EL (cell line): ENCODE data around the gene PAX7.

Experiments
- DNase-seq: peaks from one replicate; pipeline ENCODE4 v3.0.0-alpha.2; 2016

The PAX7 gene

GRCh38 chr1:18711003-18711402 is 80.4 kb downstream of the PAX7 start:
- no peak for DNase-seq

DNA sequence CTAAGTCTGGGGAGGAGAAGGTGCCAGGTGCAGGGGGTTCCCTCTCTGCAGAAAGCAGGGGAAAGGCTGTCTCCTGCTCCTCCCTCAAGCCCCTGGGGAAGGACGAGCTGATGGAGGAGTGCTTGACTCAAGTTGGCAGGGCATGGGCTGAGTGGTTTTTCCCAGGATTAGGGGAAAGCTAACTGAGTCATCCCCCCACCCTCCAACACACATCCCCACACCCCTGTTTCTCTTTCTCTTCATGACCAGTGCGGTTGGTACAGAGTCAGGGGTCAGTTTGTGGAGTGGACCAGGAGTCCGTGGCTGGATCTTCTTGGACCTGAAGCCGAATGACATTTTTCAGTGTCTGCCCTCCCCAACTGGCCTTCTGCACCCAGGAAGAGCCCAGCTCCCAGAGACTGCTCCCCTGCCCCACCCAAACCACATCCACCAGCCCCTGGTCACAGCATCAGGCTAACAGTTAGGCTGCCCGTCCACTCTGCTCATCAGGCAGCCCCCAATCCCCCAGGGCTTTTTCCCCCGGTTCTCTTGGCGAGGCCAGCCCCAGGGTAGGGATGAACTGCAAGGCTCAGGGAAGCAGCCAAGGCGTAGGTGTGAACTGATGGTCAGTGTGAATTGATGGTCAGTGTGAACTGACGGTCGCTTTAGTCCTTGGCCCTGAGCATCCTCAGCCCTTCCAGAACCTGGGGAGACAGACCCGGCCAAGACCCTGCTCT is 81.0 kb downstream of the PAX7 start:
- DNase-seq: no peak

DNA sequence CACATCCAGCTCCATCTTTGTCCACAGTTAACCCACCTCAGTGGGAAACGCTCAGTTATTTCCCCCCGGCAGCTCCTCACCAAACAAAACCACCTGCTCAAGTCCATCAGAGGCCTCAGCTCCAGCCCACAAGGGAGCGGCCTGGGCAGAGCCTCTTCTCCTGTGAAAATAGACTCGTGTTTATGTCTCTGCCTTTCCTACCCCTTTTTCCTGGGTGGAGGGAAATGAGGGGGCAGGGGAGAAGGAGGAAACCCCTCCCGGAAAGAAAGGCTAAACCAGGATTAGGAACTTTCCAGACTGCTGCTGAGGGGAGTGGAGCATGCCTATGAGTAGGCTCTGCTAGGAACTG is 81.6 kb downstream of the PAX7 start:
- no peak for DNase-seq

- DNase-seq: no peak
These were observed 83.9 kb downstream of the PAX7 start for GRCh38 chr1:18714404-18715175.

DNA sequence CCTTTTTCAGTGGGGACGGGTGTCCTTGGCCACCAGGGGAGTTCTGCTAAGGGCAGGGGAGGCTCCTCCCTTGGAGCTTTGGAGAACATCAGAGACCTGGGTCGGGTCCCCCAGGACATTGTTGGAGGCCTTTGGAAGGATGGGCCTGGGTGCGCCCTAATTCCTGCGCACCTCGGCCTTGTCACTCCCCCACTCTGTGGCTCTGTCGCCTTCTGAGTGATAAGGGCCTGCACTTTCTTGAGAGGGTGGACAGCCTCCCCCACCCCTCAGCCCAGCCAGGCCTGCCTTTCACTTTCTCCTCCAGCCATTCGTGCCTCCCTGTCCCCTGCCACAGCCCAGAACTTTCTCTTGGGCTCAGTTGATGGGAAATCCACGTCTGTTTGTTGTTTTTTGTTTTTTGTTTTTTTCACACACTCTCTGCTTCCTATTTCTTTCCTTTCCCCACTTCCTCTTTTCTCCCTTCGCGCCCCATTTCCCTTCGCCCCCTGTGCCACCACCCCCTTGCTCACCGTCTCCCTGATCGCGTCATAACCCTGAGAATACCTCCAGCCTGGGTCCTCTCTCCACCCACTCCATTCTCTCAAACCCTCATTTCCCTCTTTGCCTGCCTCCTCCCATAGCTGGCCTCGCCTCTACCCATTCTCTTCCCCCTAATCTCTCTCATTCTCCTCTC is 85.6 kb downstream of the PAX7 start:
- DNase-seq: no peak

DNA sequence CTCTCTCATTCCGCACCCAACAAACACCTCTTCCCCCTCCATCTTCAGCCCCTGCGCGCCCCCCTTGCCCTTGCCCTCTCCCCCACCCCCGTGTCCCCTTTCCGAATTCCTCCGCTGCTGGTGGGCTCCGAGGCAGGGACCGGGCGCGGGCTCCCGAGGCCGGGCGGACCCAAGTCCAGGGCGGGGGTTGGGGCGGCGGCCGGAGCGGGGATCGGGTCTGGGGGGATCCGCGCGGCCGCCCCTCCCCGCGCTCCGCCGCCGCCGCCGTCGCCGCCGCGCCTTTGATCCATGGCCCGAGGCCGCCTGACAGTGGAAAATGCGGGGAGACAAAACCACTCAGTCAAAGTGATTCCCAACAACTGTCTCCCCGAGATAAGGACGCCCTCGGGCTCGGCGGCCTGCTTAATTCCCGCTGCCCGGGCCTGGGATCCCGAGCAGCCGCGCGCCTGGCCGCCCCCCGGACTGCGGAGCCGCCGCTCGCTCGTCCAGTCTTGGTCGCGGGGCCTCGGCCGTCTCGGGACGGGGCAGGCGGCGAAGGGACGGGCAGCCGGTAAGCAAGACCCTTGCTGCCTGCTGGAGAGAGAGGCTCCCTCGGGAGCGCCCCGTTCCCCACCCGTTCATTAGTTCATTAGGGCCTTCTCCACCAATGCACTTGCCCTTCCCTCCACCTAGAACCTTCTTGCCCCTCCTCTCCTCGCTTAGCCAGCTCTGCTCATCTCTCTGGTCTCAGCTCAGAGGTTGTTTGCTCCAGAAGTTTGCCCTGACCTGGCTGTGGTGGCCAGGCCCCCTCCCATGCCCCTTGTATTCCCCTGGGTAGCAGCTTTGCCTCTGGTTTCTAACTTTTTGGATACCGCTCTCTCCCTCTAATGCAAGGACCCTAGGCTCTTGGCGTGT is 86.4 kb downstream of the PAX7 start:
- DNase-seq: no peak

DNA sequence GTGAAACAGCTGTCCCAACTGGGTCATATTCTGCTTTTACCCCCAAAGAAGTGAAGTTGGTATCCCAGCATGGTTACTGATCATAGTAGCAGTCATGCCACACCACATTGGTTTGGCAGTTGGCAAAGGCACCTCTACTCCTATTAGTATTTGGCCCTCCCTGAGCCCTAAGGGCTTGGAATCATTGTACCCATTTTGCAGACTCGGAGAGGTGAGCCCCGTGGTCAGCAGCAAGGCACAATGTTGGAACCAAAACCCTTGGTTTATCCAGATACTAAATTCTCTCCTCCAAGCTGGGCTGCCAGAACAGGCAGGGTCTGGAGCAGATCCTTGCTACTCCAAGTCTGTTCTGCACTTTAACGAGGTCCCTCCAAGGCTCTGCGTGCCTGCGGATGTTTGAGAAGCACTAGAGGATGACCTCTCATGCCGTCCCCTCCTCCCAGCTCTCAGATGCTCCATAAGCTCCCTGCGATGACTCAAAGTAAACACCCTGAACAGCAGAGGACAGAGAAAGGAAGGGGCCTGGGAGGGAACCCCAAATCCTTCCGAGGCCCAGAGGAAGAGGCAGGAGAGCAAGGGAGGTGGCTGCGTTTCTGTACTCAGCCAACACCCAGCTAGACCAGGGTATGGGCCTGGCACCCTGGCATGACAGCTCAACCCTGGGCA is 89.3 kb downstream of the PAX7 start:
- DNase-seq: no peak

DNA sequence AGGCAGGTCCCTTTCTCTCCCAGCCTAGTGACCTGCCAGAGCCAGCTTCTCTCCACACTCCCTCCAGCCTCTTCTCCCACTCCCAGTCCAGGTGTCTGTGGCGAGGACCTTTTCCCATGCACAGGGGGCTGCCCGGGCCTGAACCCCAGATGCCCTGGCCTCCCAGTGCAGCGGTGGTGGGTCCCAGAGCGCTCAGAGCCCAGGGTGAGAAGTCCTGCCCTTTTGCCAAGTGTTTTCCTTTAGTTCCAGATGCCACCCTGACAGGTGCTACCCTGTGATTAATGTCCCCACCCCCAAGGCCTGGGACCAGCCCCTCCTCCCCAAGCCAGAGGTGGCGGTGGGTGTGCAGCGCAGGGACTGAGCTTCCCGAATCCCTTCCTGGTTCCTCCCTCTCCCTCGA is 90.4 kb downstream of the PAX7 start:
- DNase-seq: no peak

- no peak for DNase-seq
These were observed 91.1 kb downstream of the PAX7 start for GRCh38 chr1:18721776-18722175.

GRCh38 chr1:18722270-18722669 is 91.6 kb downstream of the PAX7 start:
- no peak for DNase-seq

- DNase-seq: no peak
These were observed 92.6 kb downstream of the PAX7 start for GRCh38 chr1:18723206-18723605.

DNA sequence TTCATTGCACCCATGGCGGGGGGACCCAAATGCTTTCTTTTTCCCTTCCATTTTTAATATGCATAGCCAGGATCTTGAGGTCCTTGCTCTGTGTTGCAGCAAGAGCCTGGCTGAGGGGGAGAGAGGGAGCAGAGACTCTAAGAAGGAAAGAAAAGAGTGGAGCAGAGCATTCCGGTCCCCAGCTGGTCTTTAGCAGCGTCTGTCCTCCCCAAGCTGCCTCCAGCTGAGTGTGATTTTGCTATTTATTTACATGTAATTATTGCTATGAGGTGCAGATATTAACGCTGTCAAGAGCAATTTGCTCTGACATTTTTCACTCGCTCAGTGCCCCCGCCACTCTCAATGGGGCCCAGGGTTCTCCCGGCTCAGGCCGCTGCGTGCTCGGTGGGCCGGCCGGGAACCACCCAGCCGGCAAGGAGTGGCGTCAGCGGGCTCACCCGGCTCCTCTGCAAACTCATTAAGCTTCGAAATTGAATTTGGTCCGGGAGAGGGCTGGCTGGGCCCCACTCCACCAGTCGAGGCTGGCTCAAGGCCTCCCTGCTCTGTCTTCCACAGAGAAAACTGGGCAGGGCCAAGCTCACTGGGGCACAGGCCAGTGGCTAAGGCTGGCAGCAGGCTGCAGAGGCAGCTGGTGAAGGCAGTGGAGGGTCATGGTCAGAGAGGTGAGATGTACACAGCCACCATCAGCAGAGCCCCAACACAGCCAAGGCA is 93.2 kb downstream of the PAX7 start:
- no peak for DNase-seq

DNA sequence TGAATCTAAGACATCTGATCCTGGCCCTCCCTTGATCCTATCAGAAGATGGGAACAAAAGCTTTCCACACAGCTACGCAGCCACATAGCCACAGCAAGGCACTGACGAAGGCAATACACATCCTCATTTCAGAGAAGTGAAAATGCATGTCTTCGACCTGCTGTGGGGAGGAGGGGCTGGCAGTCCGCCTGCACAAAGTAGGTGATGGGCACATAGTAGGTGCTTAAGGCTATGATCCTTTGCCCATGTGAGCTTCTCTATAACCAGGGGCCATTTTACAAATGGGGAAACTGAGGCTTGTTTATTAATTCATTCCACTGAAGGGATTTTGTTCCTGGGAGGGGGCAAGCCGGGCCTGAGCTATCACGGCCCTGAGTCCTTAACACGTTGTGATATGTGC is 94.2 kb downstream of the PAX7 start:
- DNase-seq: no peak

GRCh38 chr1:18725231-18725895 is 94.7 kb downstream of the PAX7 start:
- no peak for DNase-seq

- no peak for DNase-seq
These were observed 95.7 kb downstream of the PAX7 start for GRCh38 chr1:18726368-18726767.

DNA sequence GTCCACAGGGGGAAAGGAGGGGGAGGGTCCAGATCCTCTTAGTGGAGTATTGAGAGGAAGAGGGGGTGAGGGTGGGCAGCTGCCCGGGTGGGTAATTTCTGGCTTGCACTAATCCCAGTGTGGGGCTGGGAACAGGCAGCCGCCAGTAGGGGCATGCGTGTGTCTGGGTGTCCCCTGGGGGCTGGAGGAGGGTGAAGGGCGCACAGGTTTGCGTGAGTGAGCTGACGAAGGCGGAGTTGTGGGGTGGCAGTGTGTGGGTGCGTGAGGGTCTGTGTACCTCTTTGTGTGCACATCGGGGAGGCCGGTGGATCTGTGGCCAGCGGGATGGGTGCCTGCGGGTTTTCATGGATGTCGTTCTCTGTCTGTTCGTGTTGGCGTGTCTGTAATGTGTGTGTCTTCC is 97.3 kb downstream of the PAX7 start:
- no peak for DNase-seq

DNA sequence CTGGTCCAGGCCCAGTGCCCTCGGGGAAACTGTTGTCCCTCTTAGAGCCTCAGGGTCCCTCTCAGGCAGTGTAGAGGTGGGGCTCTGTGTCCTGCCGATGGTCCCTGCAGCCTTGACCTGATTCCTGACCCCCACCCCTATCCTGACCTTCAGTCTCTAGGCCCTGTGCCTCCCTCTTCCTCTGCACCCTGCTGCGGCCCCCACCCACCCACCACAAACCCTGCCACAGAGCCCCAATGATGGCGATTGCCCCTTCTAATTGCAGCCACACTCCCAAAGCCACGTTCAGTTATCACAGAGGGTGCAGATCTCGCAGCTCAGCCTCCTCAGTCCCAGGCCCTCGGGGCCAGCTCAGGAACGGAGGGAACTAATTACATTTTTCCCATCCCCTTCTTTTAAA is 99.7 kb downstream of the PAX7 start:
- DNase-seq: no peak

- no peak for DNase-seq
These were observed 100.5 kb downstream of the PAX7 start for GRCh38 chr1:18731148-18731547.

DNA sequence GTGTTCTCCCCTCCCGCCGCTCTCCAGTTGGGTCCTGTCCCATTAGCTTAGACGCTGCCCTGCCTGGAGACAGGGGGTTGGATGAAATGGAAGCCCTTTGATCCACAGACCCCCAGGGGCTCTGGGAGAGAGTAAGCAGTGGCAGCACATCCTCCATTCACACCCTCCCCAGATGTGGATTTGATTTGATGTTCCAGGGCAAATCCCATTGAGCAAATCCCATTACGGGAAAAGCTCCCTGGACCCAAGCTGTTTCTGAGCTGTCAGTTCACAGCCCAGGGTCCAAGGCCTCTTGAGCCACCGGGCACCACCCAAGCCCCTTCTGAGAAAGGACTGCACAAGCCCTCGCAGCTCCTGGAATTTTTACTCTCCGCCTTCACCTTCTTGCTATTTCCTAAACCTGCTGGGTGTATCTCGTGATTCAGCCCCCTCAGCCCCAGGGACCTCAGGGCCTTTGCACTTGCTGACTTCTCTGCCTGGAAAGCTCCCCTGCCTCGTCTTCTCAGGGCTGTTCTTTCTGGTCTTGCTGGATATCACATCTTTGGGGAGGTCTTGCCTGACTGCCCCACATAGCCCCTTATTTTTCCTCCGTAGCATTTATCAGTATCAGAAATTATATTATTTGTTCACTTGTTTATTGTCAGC is 101.1 kb downstream of the PAX7 start:
- no peak for DNase-seq

- DNase-seq: no peak
These were observed 102.0 kb downstream of the PAX7 start for GRCh38 chr1:18732686-18733085.

DNA sequence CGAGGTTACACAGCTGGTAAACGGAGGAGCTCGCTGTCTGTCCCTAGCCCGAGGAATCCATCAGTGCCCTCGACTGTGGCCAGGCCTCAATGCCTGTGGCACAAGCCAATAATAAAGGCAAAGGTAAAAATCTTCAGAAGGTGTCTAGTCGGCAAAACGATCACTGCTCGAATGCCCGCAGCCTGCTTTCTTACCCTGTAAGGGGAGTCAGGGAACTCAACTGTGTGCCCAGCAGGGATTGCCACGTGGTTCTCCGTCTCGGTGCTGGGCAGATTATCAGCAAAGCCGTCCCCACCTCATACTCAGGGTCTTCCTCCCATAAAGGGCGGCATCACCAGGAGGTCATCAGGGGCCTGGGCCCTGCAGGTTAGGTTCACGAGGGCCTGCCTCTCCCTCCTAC is 103.4 kb downstream of the PAX7 start:
- no peak for DNase-seq
